Measurements from ENCODE around the gene SLC35F5.
"Not testable (repeated sequence)": the region's sequence is repeated elsewhere in the genome, so short reads cannot be mapped to it uniquely, and the experiment has no call there.

SLC35F5 gene

GRCh38 chr2:113694438-113694837 is 62.0 kb downstream of the SLC35F5 start:
- DNase-seq: no peak

DNA sequence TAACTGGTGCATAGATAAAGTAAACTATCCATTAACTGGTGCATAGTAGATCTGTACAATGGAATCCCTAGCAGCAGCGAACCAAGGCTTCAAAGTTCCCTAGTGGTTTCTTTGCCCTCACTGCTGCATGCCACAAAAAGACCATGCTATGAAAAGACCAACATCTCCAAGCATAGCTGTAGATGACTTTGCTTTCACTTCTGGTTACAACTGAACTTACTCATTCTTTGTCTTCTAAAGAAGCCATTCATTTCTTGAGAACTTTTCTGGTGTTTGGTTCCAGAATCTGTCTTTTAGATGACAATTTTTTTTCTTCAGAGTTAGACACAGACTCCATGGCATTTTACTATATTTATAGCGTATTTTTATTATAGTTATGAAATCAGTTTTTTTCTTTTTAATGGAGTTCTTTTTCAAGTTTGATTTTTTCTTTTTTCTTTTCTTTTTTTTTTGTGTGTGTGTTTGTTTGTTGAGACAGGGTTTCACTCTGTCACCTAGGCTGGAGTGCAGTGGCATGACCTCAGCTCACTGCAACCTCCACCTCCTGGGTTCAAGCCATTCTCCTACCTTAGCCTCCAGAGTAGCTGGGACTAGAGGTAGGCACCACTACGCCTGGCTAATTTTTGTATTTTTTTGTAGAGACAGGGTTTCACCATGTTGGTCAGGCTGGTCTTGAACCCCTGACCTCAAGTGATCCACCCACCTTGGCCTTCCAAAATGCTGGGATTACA is 63.6 kb downstream of the SLC35F5 start:
- DNase-seq: no peak

GRCh38 chr2:113690871-113691270 is 65.6 kb downstream of the SLC35F5 start:
- not testable (repeated sequence) for DNase-seq

GRCh38 chr2:113686537-113686936 is 69.9 kb downstream of the SLC35F5 start:
- no peak for DNase-seq

DNA sequence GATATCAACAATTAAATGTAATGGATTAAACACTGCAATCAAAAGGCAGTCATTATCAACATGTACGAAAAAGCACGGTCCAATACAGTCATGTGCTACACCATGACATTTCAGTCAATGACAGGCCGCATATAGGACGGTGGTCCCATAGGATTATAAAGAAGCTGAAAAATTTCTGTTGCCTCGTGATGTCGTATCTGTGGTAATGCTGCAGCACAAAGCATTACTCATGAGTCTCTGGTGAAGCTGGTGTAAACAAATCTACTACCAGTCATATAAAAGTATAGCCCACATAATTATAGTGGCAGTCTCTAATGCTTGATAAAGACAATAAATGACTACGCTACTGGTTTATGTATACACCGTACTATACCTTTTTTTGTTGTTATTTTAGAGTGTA is 71.0 kb downstream of the SLC35F5 start:
- DNase-seq: no peak

GRCh38 chr2:113679457-113679856 is 77.0 kb downstream of the SLC35F5 start:
- no peak for DNase-seq

- DNase-seq: no peak
Observed at GRCh38 chr2:113677330-113677729, 79.1 kb downstream of the SLC35F5 start.

GRCh38 chr2:113676623-113677266 is 79.7 kb downstream of the SLC35F5 start:
- no peak for DNase-seq

- no peak for DNase-seq
Observed at GRCh38 chr2:113675875-113676274, 80.6 kb downstream of the SLC35F5 start.

DNA sequence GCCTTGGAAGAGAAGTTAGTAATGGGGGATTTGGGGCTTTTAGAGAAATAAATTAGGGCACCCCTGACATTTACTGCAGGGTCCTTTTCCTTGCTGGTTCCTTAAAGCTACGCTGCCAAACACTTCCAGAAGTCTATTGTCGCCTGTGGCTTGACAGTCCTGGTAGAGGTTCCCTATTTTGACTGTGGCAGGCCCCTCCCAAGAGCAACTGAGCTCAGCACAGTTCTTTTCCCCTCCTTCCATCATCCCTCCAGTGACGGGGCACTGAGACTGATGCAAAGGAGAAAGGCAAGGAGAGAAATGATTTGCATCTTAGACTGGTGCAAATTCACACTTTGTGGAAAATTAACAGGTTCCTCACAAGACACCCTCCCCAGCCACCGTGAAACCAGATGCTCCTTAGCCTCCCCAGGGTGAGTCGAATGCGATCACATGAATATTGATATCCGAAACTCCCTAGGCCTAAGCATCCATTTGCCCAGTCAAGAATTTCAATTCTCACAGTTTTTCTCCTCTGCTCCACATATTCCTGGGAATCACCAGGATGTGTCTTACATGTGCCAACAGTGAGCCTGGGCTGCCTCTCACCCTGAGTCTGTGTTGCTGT is 84.0 kb downstream of the SLC35F5 start:
- no peak for DNase-seq

GRCh38 chr2:113669013-113669412 is 87.4 kb downstream of the SLC35F5 start:
- not testable (repeated sequence) for DNase-seq

DNA sequence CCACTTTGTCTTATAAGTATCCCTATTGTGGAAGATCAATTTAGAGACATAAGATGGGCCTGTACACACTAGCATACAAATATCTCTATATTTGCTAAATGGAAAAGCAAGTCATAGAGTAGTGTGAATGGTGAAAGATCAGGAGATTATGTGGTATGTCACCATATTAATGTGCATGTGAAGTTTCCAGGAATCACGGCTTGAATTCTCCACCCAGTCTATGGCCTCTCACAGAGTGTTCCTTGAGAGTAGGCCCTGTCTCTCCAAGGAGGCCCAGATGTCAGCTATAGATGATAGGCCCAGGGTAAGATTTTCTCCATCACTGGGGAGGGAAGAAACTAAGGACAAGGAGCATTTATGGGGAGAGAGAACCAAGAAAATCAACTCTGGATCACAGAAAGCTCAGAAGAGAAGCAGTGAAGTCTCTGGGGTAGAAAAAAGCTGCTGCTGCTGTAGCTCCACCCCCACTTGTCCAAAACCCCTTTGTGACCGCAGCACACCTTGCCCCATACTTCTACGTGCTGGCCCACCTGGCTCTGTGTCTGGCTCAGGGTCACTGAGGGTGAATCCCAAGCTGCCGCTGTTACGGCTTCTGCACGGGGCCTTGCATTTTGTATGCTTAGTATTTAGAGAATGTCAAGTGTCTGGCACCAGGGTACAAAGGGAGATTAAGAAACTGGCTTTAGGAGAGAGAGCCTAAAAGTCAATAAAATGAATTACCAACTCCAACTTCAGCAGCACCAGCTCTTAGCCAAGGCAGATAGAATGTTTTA is 91.5 kb downstream of the SLC35F5 start:
- DNase-seq: not testable (repeated sequence)

DNA sequence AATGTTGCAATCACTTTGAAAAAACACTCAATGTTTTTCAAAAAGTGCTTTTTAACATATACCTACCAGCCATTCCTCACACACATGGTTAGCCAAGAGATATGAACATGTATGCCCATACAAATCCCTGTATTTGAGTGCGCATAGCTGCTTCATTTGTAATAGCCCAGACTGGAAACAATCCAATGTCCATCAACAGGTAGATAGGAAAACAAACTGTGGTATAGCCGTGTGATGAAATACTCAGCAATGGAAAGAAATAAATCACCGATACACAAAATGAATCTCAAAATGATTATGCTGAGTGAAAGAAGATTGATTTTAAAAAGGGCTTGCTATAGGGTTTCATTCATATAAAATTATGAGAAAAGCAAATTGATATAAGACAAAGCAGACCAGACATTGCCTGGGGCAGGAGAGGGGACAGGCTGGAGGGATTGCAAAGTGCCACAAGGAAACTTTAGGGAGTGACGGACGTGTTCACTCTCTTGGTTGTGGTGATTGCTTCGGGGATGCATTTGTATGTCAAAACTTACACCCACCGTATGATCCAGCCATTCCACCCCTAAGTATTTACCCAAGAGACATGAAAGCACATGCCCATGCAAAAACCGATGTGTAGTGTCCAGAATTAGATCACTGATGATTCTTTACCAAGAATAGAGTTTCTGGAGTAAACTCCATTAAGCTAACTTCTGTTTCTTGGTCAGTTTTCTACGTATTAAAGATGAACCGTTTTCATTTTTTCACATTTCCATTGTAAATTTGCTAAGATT is 93.0 kb downstream of the SLC35F5 start:
- DNase-seq: not testable (repeated sequence)
